Measurements from ENCODE around the gene XCL2.

- TF ChIP-seq CTCF (IDR thresholded peaks at IDR 0.05), result no peak
- no peak for TF ChIP-seq REST (IDR thresholded peaks at IDR 0.05; ENCODE audit: insufficient read depth in 1 of 2, low read depth in 2 of 2, low read length in 1 of 2)
These were observed 52.2 kb downstream of the XCL2 start for GRCh38 chr1:168491527-168492164.

Data from Panc1 (cell line).